ENCODE measurements around the gene CTSZ.
"Not testable (repeated sequence)": the region's sequence is repeated elsewhere in the genome, so short reads cannot be mapped to it uniquely, and the experiment has no call there.

CTSZ gene

GRCh38 chr20:58994390-58995159 lies 12.5 kb downstream of the CTSZ start:
- no peak for DNase-seq

- no peak for DNase-seq
Observed at GRCh38 chr20:58993332-58994248, 13.5 kb downstream of the CTSZ start.

- DNase-seq: no peak
Observed at GRCh38 chr20:58992911-58993310, 14.1 kb downstream of the CTSZ start.

GRCh38 chr20:58991715-58992114 lies 15.3 kb downstream of the CTSZ start:
- DNase-seq: no peak

GRCh38 chr20:58990651-58991445 lies 16.2 kb downstream of the CTSZ start:
- no peak for DNase-seq

GRCh38 chr20:58989196-58989595 lies 17.9 kb downstream of the CTSZ start:
- no peak for DNase-seq

- DNase-seq: no peak
Observed at GRCh38 chr20:58988565-58988882, 18.5 kb downstream of the CTSZ start.

GRCh38 chr20:58987790-58988564 lies 19.1 kb downstream of the CTSZ start:
- DNase-seq: no peak

- DNase-seq: no peak
Observed at GRCh38 chr20:58986968-58987517, 20.0 kb downstream of the CTSZ start.

- DNase-seq: no peak
Observed at GRCh38 chr20:58986286-58986967, 20.6 kb downstream of the CTSZ start.

- no peak for DNase-seq
Observed at GRCh38 chr20:58985656-58986055, 21.4 kb downstream of the CTSZ start.

- DNase-seq: no peak
Observed at GRCh38 chr20:58984691-58985090, 22.4 kb downstream of the CTSZ start.

- DNase-seq: not testable (repeated sequence)
Observed at GRCh38 chr20:58983115-58983468, 24.0 kb downstream of the CTSZ start.

GRCh38 chr20:58982406-58983114 lies 24.5 kb downstream of the CTSZ start:
- no peak for DNase-seq

- DNase-seq: no peak
Observed at GRCh38 chr20:58981628-58982364, 25.3 kb downstream of the CTSZ start.

GRCh38 chr20:58980711-58981627 lies 26.1 kb downstream of the CTSZ start, which contains the start of gene NELFCD:
NELFCD (plus strand) TSS chr20:58981256; CDS start chr20:58981310, 54 bp downstream.
- DNase-seq: peak; percentile 70 to 89 (median 78)

- no peak for DNase-seq
Observed at GRCh38 chr20:58978351-58979190, 28.5 kb downstream of the CTSZ start.
